Gastroesophageal sphincter (tissue), 3 donors: Measurements from ENCODE around the gene CCDC106.

Experiments used
- CTCF ChIP-seq, 4 experiments: fragments of 200-600 bp in 2 of 4; fragments of 450-650 bp in 2 of 4; sonication (generic) in 1 of 4; IDR thresholded peaks; one replicate each; pipeline ENCODE4 v1.5.1; 2017 to 2019; ENCODE audit warnings: antibody characterized with exemption in 4 of 4, mild to moderate bottlenecking in 2 of 4, moderate library complexity in 2 of 4
- EP300 ChIP-seq: sonication (generic); formaldehyde crosslinking; IDR thresholded peaks from one replicate; pipeline ENCODE4 v1.6.1; 2017; ENCODE audit warnings: antibody characterized with exemption, mild to moderate bottlenecking
- POLR2A ChIP-seq, 2 donors: fragments of 450-650 bp; IDR thresholded peaks; one replicate each; pipeline ENCODE4 v1.6.1; 2017; ENCODE audit warnings: antibody characterized with exemption in 2 of 2, mild to moderate bottlenecking in 2 of 2, moderate library complexity in 1 of 2
- POLR2AphosphoS5 ChIP-seq: sonication (generic); formaldehyde crosslinking; IDR thresholded peaks from one replicate; pipeline ENCODE4 v1.6.1; 2017; ENCODE audit warnings: antibody characterized with exemption

GRCh38 chr19:55625004-55625326 lies 23.0 kb upstream of the CCDC106 start:
- TF ChIP-seq CTCF (IDR thresholded peaks at IDR 0.05) (no peak), POLR2A (IDR thresholded peaks at IDR 0.05) (no peak), POLR2AphosphoS5 (no peak), EP300 (no peak)
